Panc1 (cell line): ENCODE measurements around the gene THADA.

Experiments used
- POLR2AphosphoS5 ChIP-seq: IDR thresholded peaks from 2 replicates; pipeline ENCODE4 v1.6.1; 2012; ENCODE audit warnings: mild to moderate bottlenecking, low read depth, low read length, moderate library complexity
- SIN3A ChIP-seq: IDR thresholded peaks from 2 replicates; pipeline ENCODE4 v1.6.1; 2012; ENCODE audit warnings: low read depth, mild to moderate bottlenecking, low read length, moderate library complexity, borderline replicate concordance; ENCODE audit not compliant: insufficient read depth
- TF ChIP-seq, protein P1 (sequence below): fragments of 450-650 bp; IDR thresholded peaks from 2 replicates; pipeline ENCODE4 v1.5.1; 2017; ENCODE audit warnings: mild to moderate bottlenecking
- TF ChIP-seq, protein P2 (sequence below), 2 experiments: IDR thresholded peaks; 2 replicates each; pipeline ENCODE4 v1.6.1; 2011 to 2012; ENCODE audit warnings: low read depth in 2 of 2, control low read depth in 1 of 2, low read length in 1 of 2, mild to moderate bottlenecking in 1 of 2, moderate library complexity in 1 of 2; ENCODE audit not compliant: insufficient read depth in 1 of 2

DNA sequence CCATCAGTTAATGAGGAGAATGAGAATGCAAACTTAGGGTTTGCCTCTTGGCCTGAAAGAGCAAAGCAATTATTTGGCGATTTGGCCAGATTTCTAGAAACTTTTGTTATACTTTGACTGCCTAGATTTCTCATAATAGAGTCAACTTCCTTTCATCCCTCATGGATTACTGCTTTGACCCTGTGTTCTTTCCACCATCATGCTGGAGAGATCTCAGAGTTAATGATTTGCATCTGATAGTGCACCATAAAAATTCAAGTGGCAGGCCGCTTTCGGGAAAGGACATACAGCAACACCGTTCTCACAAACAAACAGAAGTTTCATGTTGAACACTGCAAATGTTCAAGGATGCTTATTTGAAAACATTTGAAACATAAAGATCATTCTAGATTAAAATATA is 225.7 kb downstream of the THADA start:
- TF ChIP-seq, protein P1, sequence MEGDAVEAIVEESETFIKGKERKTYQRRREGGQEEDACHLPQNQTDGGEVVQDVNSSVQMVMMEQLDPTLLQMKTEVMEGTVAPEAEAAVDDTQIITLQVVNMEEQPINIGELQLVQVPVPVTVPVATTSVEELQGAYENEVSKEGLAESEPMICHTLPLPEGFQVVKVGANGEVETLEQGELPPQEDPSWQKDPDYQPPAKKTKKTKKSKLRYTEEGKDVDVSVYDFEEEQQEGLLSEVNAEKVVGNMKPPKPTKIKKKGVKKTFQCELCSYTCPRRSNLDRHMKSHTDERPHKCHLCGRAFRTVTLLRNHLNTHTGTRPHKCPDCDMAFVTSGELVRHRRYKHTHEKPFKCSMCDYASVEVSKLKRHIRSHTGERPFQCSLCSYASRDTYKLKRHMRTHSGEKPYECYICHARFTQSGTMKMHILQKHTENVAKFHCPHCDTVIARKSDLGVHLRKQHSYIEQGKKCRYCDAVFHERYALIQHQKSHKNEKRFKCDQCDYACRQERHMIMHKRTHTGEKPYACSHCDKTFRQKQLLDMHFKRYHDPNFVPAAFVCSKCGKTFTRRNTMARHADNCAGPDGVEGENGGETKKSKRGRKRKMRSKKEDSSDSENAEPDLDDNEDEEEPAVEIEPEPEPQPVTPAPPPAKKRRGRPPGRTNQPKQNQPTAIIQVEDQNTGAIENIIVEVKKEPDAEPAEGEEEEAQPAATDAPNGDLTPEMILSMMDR, result no peak
- TF ChIP-seq, protein P2, sequence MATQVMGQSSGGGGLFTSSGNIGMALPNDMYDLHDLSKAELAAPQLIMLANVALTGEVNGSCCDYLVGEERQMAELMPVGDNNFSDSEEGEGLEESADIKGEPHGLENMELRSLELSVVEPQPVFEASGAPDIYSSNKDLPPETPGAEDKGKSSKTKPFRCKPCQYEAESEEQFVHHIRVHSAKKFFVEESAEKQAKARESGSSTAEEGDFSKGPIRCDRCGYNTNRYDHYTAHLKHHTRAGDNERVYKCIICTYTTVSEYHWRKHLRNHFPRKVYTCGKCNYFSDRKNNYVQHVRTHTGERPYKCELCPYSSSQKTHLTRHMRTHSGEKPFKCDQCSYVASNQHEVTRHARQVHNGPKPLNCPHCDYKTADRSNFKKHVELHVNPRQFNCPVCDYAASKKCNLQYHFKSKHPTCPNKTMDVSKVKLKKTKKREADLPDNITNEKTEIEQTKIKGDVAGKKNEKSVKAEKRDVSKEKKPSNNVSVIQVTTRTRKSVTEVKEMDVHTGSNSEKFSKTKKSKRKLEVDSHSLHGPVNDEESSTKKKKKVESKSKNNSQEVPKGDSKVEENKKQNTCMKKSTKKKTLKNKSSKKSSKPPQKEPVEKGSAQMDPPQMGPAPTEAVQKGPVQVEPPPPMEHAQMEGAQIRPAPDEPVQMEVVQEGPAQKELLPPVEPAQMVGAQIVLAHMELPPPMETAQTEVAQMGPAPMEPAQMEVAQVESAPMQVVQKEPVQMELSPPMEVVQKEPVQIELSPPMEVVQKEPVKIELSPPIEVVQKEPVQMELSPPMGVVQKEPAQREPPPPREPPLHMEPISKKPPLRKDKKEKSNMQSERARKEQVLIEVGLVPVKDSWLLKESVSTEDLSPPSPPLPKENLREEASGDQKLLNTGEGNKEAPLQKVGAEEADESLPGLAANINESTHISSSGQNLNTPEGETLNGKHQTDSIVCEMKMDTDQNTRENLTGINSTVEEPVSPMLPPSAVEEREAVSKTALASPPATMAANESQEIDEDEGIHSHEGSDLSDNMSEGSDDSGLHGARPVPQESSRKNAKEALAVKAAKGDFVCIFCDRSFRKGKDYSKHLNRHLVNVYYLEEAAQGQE (IDR thresholded peaks at IDR 0.05; ENCODE audit: insufficient read depth in 1 of 2, low read depth in 2 of 2, low read length in 1 of 2), result no peak
- TF ChIP-seq SIN3A (no peak), POLR2AphosphoS5 (no peak)
